Body of pancreas (tissue), 4 donors: ENCODE data around the gene JPH3.

ENCODE experiments used
- POLR2A ChIP-seq, 3 donors: fragments of 450-650 bp; IDR thresholded peaks; one replicate each; pipeline ENCODE4 v1.6.1; 2016; ENCODE audit warnings: antibody characterized with exemption in 3 of 3, mild to moderate bottlenecking in 2 of 3
- TF ChIP-seq, protein P1 (sequence below), 7 experiments: fragments of 450-650 bp in 4 of 7; fragments of 200-600 bp in 3 of 7; sonication (generic) in 3 of 7; IDR thresholded peaks; one replicate each; pipeline ENCODE4 v1.5.1; 2016 to 2019; ENCODE audit warnings: antibody characterized with exemption in 7 of 7

DNA sequence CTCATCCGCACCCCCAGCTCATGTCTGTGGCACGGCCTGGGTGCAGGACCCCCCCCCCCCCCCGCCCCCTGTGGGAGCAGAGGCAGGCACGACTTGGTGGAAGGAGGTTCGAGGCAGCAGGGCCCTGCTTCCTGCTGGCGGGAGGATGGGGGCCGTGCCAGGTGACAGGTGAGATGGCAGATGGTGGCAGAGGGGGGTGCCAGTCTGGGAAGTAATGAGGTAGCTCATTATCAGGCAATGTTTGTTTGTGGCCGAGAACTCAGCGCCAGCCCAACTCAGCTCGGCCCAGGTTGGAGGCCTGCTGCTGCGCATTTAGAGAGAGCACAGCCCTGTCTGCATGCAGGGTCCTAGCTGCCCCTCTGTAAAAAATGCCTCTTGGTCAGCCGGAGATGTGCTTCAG lies 40.1 kb upstream of the JPH3 start:
- TF ChIP-seq, protein P1, sequence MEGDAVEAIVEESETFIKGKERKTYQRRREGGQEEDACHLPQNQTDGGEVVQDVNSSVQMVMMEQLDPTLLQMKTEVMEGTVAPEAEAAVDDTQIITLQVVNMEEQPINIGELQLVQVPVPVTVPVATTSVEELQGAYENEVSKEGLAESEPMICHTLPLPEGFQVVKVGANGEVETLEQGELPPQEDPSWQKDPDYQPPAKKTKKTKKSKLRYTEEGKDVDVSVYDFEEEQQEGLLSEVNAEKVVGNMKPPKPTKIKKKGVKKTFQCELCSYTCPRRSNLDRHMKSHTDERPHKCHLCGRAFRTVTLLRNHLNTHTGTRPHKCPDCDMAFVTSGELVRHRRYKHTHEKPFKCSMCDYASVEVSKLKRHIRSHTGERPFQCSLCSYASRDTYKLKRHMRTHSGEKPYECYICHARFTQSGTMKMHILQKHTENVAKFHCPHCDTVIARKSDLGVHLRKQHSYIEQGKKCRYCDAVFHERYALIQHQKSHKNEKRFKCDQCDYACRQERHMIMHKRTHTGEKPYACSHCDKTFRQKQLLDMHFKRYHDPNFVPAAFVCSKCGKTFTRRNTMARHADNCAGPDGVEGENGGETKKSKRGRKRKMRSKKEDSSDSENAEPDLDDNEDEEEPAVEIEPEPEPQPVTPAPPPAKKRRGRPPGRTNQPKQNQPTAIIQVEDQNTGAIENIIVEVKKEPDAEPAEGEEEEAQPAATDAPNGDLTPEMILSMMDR (IDR thresholded peaks at IDR 0.05) = no peak
- no peak for TF ChIP-seq POLR2A (IDR thresholded peaks at IDR 0.05)
